Fibroblast of peridontal ligament (primary cell): ENCODE measurements around the gene C5orf15.

Experiments
- DNase-seq: peaks from one replicate; pipeline ENCODE4 v3.0.0-alpha.2; 2010; ENCODE audit errors: extremely low read depth

The C5orf15 gene

GRCh38 chr5:133968204-133968980 lies at the start of gene C5orf15:
Gene C5orf15, minus strand, starts transcription at chr5:133968625. Its CDS starts 41 bp downstream, at chr5:133968584.
- DNase-seq: peak; percentile 97

GRCh38 chr5:134008266-134008749 lies 39.9 kb upstream of the C5orf15 start:
- no peak for DNase-seq

GRCh38 chr5:134007581-134008265 lies 39.3 kb upstream of the C5orf15 start:
- DNase-seq: no peak

- no peak for DNase-seq
Measured at GRCh38 chr5:134006115-134006514, 37.7 kb upstream of the C5orf15 start.

- DNase-seq: no peak
Measured at GRCh38 chr5:134005417-134006061, 37.1 kb upstream of the C5orf15 start.

- DNase-seq: peak; percentile 84
Measured at GRCh38 chr5:134004626-134005416, 36.4 kb upstream of the C5orf15 start, which contains the start of gene VDAC1. Gene VDAC1, minus strand, starts transcription at chr5:134004975. Its CDS starts 11,963 bp downstream, at chr5:133993012.

- DNase-seq: peak; percentile 40
Measured at GRCh38 chr5:134003817-134004625, 35.6 kb upstream of the C5orf15 start.

- DNase-seq: no peak
Measured at GRCh38 chr5:134003064-134003816, 34.8 kb upstream of the C5orf15 start.

- no peak for DNase-seq
Measured at GRCh38 chr5:134001938-134002731, 33.7 kb upstream of the C5orf15 start.

- DNase-seq: no peak
Measured at GRCh38 chr5:134000696-134001453, 32.5 kb upstream of the C5orf15 start.

- DNase-seq: peak; percentile 18
Measured at GRCh38 chr5:134000091-134000511, 31.7 kb upstream of the C5orf15 start.

GRCh38 chr5:133998807-133999206 lies 30.4 kb upstream of the C5orf15 start:
- no peak for DNase-seq

GRCh38 chr5:133998042-133998441 lies 29.6 kb upstream of the C5orf15 start:
- DNase-seq: no peak

- DNase-seq: no peak
Measured at GRCh38 chr5:133996683-133997252, 28.3 kb upstream of the C5orf15 start.

- no peak for DNase-seq
Measured at GRCh38 chr5:133995883-133996563, 27.6 kb upstream of the C5orf15 start.

- DNase-seq: no peak
Measured at GRCh38 chr5:133995341-133995740, 26.9 kb upstream of the C5orf15 start.

- no peak for DNase-seq
Measured at GRCh38 chr5:133994990-133995333, 26.5 kb upstream of the C5orf15 start.
